ENCODE data around the gene EXOSC10. TPM values are rescaled to one million over a fixed set of nuclear protein-coding genes. Genes with fewer than 3 reads are reported as not detected.

The EXOSC10 gene
- total and polyA plus RNA-seq, 10 donors = 27.5 to 66.3 (median 55.4) TPM

GRCh38 chr1:11144570-11145256, 45.0 kb upstream of the EXOSC10 start:
- 75 to 85% (median 81%) methylated on average over 12 of the region's 12 CpGs for WGBS, 5 donors
- Histone ChIP-seq H3K27ac (peak overlapping the region in 4 of 8 donors; percentile 22 to 56 (median 38)), H3K4me3 (no peak overlapping the region)

GRCh38 chr1:11143907-11144306, 44.2 kb upstream of the EXOSC10 start:
- intact Hi-C loops (cut with DNase I; ENCODE audit: low total_unique reads) = no loop called here
- Histone ChIP-seq H3K9me3 (no peaks in the 10 kb centered on the region), H3K27ac (peak overlapping the region in 4 of 8 donors; percentile 22 to 56 (median 38)), H3K36me3 (peaks cover 0 to 100% (median 67%) of the 10 kb centered on the region in 6 donors), H3K4me3 (no peak overlapping the region), H3K4me1 (peaks cover 0 to 6% (median 0%) of the 10 kb centered on the region in 6 donors), H3K27me3 (replicated peaks in 1 of 7) (no peaks in the 10 kb centered on the region)
- DNase-seq = no peak
- 49 to 66% (median 60%) methylated on average over 2 of the region's 2 CpGs for WGBS, 5 donors
- TF ChIP-seq POLR2AphosphoS5 (IDR thresholded peaks at IDR 0.05) (no peak), CTCF (IDR thresholded peaks at IDR 0.05 in 8 of 11, conservative IDR thresholded peaks at IDR 0.05 in 3 of 11) (no peak), POLR2A (IDR thresholded peaks at IDR 0.05) (no peak)

More at GRCh38 chr1:11144570-11145256, 45.0 kb upstream of the EXOSC10 start:
- DNase-seq = no peak
- Histone ChIP-seq H3K27me3 (replicated peaks in 1 of 7) (no peaks in the 10 kb centered on the region), H3K9me3 (no peaks in the 10 kb centered on the region), H3K4me1 (peaks cover 0 to 6% (median 0%) of the 10 kb centered on the region in 6 donors), H3K36me3 (peaks cover 3 to 100% (median 67%) of the 10 kb centered on the region in 6 donors)
- intact Hi-C loops (cut with DNase I; ENCODE audit: low total_unique reads) = no loop called here
- TF ChIP-seq POLR2A (IDR thresholded peaks at IDR 0.05) (no peak), CTCF (IDR thresholded peaks at IDR 0.05 in 8 of 11, conservative IDR thresholded peaks at IDR 0.05 in 3 of 11) (no peak), POLR2AphosphoS5 (IDR thresholded peaks at IDR 0.05) (no peak)

GRCh38 chr1:11143401-11143800, 43.7 kb upstream of the EXOSC10 start:
- peaks cover 0 to 100% (median 66%) of the 10 kb centered on the region in 6 donors for H3K36me3 ChIP-seq
- peak overlapping the region in 4 of 8 donors; percentile 22 to 56 (median 38) for H3K27ac ChIP-seq
- WGBS, 5 donors = 92 to 97% (median 94%) methylated on average over 5 of the region's 5 CpGs
- DNase-seq = no peak
- TF ChIP-seq CTCF (IDR thresholded peaks at IDR 0.05 in 8 of 11, conservative IDR thresholded peaks at IDR 0.05 in 3 of 11) = no peak
- no peak for TF ChIP-seq POLR2AphosphoS5 (IDR thresholded peaks at IDR 0.05)
- no peak for TF ChIP-seq POLR2A (IDR thresholded peaks at IDR 0.05)
- no peaks in the 10 kb centered on the region for H3K27me3 ChIP-seq (replicated peaks in 1 of 7)
- intact Hi-C loops (cut with DNase I; ENCODE audit: low total_unique reads) = no loop called here
- peaks cover 0 to 6% (median 0%) of the 10 kb centered on the region in 6 donors for H3K4me1 ChIP-seq
- H3K4me3 ChIP-seq = no peak overlapping the region
- H3K9me3 ChIP-seq = no peaks in the 10 kb centered on the region

GRCh38 chr1:11142618-11143391, 43.1 kb upstream of the EXOSC10 start:
- intact Hi-C loops (cut with DNase I; ENCODE audit: low total_unique reads) = no loop called here
- Histone ChIP-seq H3K9me3 (no peaks in the 10 kb centered on the region), H3K36me3 (peaks cover 0 to 100% (median 68%) of the 10 kb centered on the region in 6 donors), H3K27ac (peak overlapping the region in 4 of 8 donors; percentile 22 to 56 (median 38)), H3K27me3 (replicated peaks in 1 of 7) (no peaks in the 10 kb centered on the region), H3K4me3 (no peak overlapping the region), H3K4me1 (peaks cover 0 to 6% (median 0%) of the 10 kb centered on the region in 6 donors)
- no peak for DNase-seq
- TF ChIP-seq POLR2A (IDR thresholded peaks at IDR 0.05) (no peak), POLR2AphosphoS5 (IDR thresholded peaks at IDR 0.05) (no peak), CTCF (IDR thresholded peaks at IDR 0.05 in 8 of 11, conservative IDR thresholded peaks at IDR 0.05 in 3 of 11) (no peak)
- WGBS, 5 donors = 75 to 90% (median 89%) methylated on average over 4 of the region's 4 CpGs

Data from spleen (tissue), 11 donors.